ENCODE results near the gene PSMB5. TPM values are rescaled to one million over a fixed set of nuclear protein-coding genes. Genes with fewer than 3 reads are reported as not detected.
A peak's percentile ranks its signal among the peaks of the same experiment; 100 is the strongest.

PSMB5 gene
- total and polyA plus RNA-seq, 2 experiments from 2014 or later, result 171 to 319 TPM

DNA sequence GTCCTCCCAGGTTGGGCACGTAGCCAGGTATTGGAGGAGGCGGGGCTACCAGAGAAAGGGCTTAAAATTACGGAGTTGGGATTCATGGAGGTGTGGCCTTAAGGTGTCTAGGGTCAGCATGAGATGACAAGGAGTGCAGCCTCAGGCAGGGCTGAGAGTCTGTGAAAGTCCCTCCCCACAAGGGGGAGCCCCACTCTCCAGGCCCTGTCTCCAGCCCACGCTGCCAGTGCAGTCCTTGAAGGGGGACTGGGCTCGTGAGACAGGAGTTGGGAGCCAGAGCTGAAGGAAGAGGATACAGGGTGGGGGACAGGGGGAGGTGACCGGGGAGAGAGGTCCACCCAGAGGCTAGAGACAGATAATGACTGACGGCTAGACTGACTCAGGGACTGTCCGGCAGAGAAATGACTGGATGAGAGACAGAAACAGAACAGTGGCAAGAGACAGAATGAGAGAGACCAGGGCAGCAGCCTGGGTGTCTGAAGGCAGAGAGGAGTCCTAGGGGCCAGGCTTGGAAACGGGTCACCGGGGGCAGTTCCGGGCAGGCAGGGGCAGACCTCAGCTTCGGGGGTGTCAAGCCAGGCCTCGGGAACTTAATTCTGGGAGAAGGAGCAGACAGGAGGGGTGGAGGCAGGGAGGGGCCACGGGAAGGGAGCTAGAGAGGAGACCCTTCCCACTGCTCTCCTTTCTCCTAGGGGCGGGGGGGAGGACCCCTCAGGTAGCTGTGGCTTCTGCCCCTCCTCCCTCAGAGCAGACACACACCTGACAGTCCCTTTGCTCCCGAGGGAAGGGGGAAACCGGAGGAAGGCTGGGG, 21.6 kb upstream of the PSMB5 start:
- no peak overlapping the region for H2AFZ ChIP-seq
- peak overlapping the region; percentile 99 for H3K4me2 ChIP-seq
- 12% methylated on average over 13 of the region's 17 CpGs for WGBS (ENCODE audit: low lambda C conversion rate, missing lambda C conversion rate)
- H3K9me2 ChIP-seq (replicated peaks; ENCODE audit: insufficient read depth), result no peaks in the 10 kb centered on the region
- H3K27me3 ChIP-seq, result no peaks in the 10 kb centered on the region
- peak overlapping the region; percentile 40 for H3K27ac ChIP-seq
- no peaks in the 10 kb centered on the region for H3K79me2 ChIP-seq
- H3K36me3 ChIP-seq (replicated peaks; ENCODE audit: insufficient read depth, low read depth), result no peaks in the 10 kb centered on the region
- no peaks in the 10 kb centered on the region for H4K20me1 ChIP-seq (ENCODE audit: insufficient read depth, poor library complexity, severe bottlenecking)
- TF ChIP-seq, protein P1, sequence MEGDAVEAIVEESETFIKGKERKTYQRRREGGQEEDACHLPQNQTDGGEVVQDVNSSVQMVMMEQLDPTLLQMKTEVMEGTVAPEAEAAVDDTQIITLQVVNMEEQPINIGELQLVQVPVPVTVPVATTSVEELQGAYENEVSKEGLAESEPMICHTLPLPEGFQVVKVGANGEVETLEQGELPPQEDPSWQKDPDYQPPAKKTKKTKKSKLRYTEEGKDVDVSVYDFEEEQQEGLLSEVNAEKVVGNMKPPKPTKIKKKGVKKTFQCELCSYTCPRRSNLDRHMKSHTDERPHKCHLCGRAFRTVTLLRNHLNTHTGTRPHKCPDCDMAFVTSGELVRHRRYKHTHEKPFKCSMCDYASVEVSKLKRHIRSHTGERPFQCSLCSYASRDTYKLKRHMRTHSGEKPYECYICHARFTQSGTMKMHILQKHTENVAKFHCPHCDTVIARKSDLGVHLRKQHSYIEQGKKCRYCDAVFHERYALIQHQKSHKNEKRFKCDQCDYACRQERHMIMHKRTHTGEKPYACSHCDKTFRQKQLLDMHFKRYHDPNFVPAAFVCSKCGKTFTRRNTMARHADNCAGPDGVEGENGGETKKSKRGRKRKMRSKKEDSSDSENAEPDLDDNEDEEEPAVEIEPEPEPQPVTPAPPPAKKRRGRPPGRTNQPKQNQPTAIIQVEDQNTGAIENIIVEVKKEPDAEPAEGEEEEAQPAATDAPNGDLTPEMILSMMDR (IDR thresholded peaks at IDR 0.05; ENCODE audit: poor library complexity), result peak; percentile 66
- TF ChIP-seq EZH2phosphoT487 (IDR thresholded peaks at IDR 0.05; ENCODE audit: low read depth, severe bottlenecking, unreplicated experiment), result no peak
- H3K4me1 ChIP-seq (ENCODE audit: insufficient read depth), result peaks cover 12% of the 10 kb centered on the region
- DNase-seq (ENCODE audit: low spot score), result peak; percentile 84
- H3K4me3 ChIP-seq, result peak overlapping the region; percentile 87
- no peaks in the 10 kb centered on the region for H3K9me3 ChIP-seq (ENCODE audit: low read depth)

DNA sequence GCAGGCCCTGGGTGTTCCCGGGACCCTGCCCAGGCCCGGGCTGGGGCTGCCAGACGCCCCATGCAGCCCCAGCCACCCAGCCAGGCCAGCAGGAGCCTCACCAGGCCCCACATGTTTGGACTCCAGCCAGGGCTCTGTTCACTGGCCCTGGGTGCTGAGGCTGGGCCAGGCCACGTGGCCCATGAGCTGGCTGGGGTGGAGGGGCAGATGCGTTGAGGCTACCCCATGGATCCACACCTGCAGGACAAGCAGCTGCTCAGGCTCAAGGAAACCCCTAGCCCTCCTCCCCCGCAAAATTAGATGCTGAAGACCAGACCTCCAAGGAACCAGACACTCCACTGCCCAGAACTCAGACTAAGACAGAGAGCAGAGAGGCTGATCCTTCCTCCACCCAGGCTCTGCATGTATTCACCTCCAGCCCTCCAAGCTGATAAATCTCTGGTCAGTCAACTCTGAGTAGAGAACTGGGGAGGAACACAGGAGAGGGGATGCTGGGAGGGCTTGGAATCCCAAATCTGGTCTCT, 21.0 kb upstream of the PSMB5 start:
- H3K9me2 ChIP-seq (replicated peaks; ENCODE audit: insufficient read depth), result no peaks in the 10 kb centered on the region
- H3K4me2 ChIP-seq, result peak overlapping the region; percentile 99
- H3K4me3 ChIP-seq, result no peak overlapping the region
- no peaks in the 10 kb centered on the region for H3K9me3 ChIP-seq (ENCODE audit: low read depth)
- no peak overlapping the region for H2AFZ ChIP-seq
- WGBS (ENCODE audit: low lambda C conversion rate, missing lambda C conversion rate), result 62% methylated on average over 6 of the region's 6 CpGs
- no peak overlapping the region for H3K27ac ChIP-seq
- H3K36me3 ChIP-seq (replicated peaks; ENCODE audit: insufficient read depth, low read depth), result no peaks in the 10 kb centered on the region
- no peak for TF ChIP-seq EZH2 (IDR thresholded peaks at IDR 0.05; ENCODE audit: borderline replicate concordance)
- TF ChIP-seq, protein P1 (IDR thresholded peaks at IDR 0.05; ENCODE audit: poor library complexity), result no peak
- TF ChIP-seq EZH2phosphoT487 (IDR thresholded peaks at IDR 0.05; ENCODE audit: low read depth, severe bottlenecking, unreplicated experiment), result no peak
- H4K20me1 ChIP-seq (ENCODE audit: insufficient read depth, poor library complexity, severe bottlenecking), result no peaks in the 10 kb centered on the region
- peaks cover 12% of the 10 kb centered on the region for H3K4me1 ChIP-seq (ENCODE audit: insufficient read depth)
- no peaks in the 10 kb centered on the region for H3K79me2 ChIP-seq
- no peaks in the 10 kb centered on the region for H3K27me3 ChIP-seq
- DNase-seq (ENCODE audit: low spot score), result peak; percentile 52

DNA sequence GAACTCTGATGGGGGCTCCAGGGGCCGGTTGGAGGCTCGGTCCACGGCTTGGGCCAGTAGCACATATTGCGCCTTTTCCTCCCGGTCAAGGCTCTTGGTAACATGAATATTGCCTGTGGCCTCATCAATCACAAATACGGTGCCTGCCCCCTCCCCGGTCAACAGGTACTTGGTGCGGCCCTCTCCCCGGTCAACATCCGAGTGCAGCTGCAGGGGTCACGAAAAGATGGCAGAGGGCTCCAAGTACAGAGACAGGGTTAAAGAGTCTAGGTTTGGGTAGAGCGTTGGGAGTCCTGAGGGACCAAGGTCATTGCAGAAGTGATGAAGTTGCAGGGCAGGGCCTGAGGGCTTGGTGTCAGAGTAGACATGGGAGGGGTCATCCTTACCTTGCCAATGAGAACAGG, 20.4 kb upstream of the PSMB5 start:
- Histone ChIP-seq H4K20me1 (ENCODE audit: insufficient read depth, poor library complexity, severe bottlenecking) (no peaks in the 10 kb centered on the region), H3K9me2 (replicated peaks; ENCODE audit: insufficient read depth) (no peaks in the 10 kb centered on the region), H3K4me3 (no peak overlapping the region), H3K27ac (no peak overlapping the region), H3K27me3 (no peaks in the 10 kb centered on the region), H3K36me3 (replicated peaks; ENCODE audit: insufficient read depth, low read depth) (no peaks in the 10 kb centered on the region), H3K9me3 (ENCODE audit: low read depth) (no peaks in the 10 kb centered on the region), H3K4me1 (ENCODE audit: insufficient read depth) (peaks cover 12% of the 10 kb centered on the region), H3K4me2 (no peak overlapping the region), H2AFZ (no peak overlapping the region), H3K79me2 (no peaks in the 10 kb centered on the region)
- whole genome bisulfite sequencing (ENCODE audit: low lambda C conversion rate, missing lambda C conversion rate), result 98% methylated on average over 12 of the region's 12 CpGs
- TF ChIP-seq, protein P1 (IDR thresholded peaks at IDR 0.05; ENCODE audit: poor library complexity), result no peak
- TF ChIP-seq EZH2 (IDR thresholded peaks at IDR 0.05; ENCODE audit: borderline replicate concordance) (no peak), EZH2phosphoT487 (IDR thresholded peaks at IDR 0.05; ENCODE audit: low read depth, severe bottlenecking, unreplicated experiment) (no peak)
- DNase-seq (ENCODE audit: low spot score), result no peak

Data from hepatocyte (in vitro differentiated cells).